Right cardiac atrium (tissue), 5 donors: ENCODE data around the gene OGFOD2. TPM values are rescaled to one million over a fixed set of nuclear protein-coding genes. Genes with fewer than 3 reads are reported as not detected.

Source experiments
- ATAC-seq, 2 donors: fragments of 200-7000 bp; cut with Tn5 transposase; one replicate each; pipeline versions ENCODE4 v1.8.0 to v1.9.1; 2020; ENCODE audit warnings: moderate library complexity in 2 of 2, mild to moderate bottlenecking in 1 of 2
- DNase-seq, 3 donors: peaks; one replicate each; pipeline ENCODE4 v3.0.0-alpha.2; 2020
- H3K27ac ChIP-seq: one replicate; pipeline ENCODE4 v1.5.1; 2013; ENCODE audit warnings: mild to moderate bottlenecking, low read length, control low read depth, moderate library complexity
- H3K27me3 ChIP-seq: one replicate; pipeline ENCODE4 v1.6.1; 2013; ENCODE audit not compliant: control insufficient read depth, insufficient read depth
- H3K4me1 ChIP-seq: one replicate; pipeline ENCODE4 v1.6.1; 2013; ENCODE audit warnings: low read length; ENCODE audit not compliant: control insufficient read depth, insufficient read depth
- H3K4me3 ChIP-seq: one replicate; pipeline ENCODE4 v1.5.1; 2013; ENCODE audit warnings: low read length, control low read depth
- H3K9me3 ChIP-seq: one replicate; pipeline ENCODE4 v1.6.1; 2013; ENCODE audit warnings: low read length; ENCODE audit not compliant: control insufficient read depth
- WGBS: extraction: QIAGEN DNeasy Blood & Tissue Kit; methylation state at CpG from one replicate; pipeline ENCODE4 v1.1.7; 2013; 5-methylcytosine and 5-hydroxymethylcytosine counted together
- intact Hi-C, 4 donors: fragments of 100-400 bp; cut with DNase I; formaldehyde crosslinking; loops; one replicate each; pipeline versions ENCODE4 v1.11.0 to v1.14.0; 2022 to 2023
- polyA plus RNA-seq: library from polyadenylated mRNA; stranded (reverse); fragments of 200-250 nt; gene quantifications from one replicate; pipeline ENCODE4 v1.2.3, GENCODE V29; 2013
- total RNA-seq, 4 donors: library from RNA; stranded (reverse); fragmentation: NEBNext Ultra II Directional; extraction: Animal tissue kit (Norgen Biotek cat#: 25700); gene quantifications; one replicate each; pipeline ENCODE4 v1.2.1, GENCODE V29; 2021
- donor health status: healthy with polysubstance abuse.
- donor health status: DM: no; HTN: yes; CAD: no.
- donor health status: DM: no; HTN: no; CAD: no.
- donor health status: DM: no; HTN: yes; CAD: no; lungs with severe emphysema.
- donor health status: DM: yes; HTN: yes; CAD: no.

Gene OGFOD2
- total and polyA plus RNA-seq, 5 donors: 9.6 to 17.8 (median 14.6) TPM

GRCh38 chr12:122965321-122965751, 9.7 kb upstream of the OGFOD2 start:
- no peak overlapping the region for H3K27ac ChIP-seq
- ATAC-seq (peak in 1 of 2 donors; percentile 4), DNase-seq (no peak)
- H3K9me3 ChIP-seq: no peaks in the 10 kb centered on the region
- intact Hi-C loops: no loop called here
- peak overlapping the region; percentile 56 for H3K4me3 ChIP-seq
- WGBS: 44% methylated on average over 12 of the region's 12 CpGs
- no peaks in the 10 kb centered on the region for H3K27me3 ChIP-seq
- H3K4me1 ChIP-seq: peaks cover 2% of the 10 kb centered on the region

DNA sequence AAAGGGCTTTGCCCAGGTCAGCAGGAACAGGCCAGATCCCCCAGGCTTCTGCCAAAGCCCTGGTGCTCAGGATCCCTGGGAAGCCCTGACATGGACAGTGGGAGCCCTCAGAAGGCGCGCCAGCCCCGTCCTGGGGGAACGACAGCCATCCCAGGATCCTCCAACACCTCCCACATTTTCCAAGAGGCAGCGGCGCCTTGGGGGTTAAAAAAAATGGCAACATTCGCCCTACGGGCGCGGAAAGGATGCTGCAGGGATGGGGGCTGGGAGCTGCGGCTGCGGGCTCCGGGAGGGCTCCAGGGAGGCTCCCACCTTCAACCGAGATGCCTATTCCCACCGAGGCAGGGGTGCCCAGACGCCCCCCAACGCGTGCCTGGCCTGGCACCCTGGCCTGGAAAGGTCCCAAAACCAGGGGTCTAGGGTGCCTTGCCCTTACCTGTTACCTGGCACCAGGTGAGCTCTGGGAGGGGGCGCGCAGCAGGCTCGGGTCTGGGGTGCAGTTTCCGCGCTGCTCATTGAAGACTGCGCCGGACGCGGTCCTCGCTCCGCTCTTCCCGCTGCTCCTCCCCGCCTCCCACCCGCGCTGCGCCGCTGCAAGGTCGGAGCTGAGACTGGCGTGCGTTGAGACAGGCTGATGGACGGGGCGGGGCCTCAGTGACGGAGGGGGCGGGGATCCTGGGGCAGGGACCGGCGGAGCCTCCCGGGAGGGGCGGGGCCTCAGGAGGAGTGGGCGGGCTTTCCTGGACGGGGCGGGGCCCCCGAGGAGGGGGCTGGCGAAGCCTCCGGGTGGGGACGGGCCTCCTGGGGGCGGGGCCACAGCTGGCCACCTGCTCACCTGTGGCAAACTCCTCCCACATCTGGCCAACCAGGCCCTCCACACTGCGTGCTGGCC, 8.9 kb upstream of the OGFOD2 start, which contains the start of gene ABCB9:
Gene ABCB9 (minus strand): TSS at position 613 of the 892 bp plus-strand sequence. CDS start 6,228 bp downstream, outside the sequence.
- no peaks in the 10 kb centered on the region for H3K9me3 ChIP-seq
- H3K4me1 ChIP-seq: peaks cover 2% of the 10 kb centered on the region
- H3K27ac ChIP-seq: peak within 1 kb of the TSS; percentile 13
- H3K27me3 ChIP-seq: no peaks in the 10 kb centered on the region
- peak within 1 kb of the TSS; percentile 56 for H3K4me3 ChIP-seq
- intact Hi-C loops: no loop called here
- ATAC-seq: peak; percentile 96
- 2% methylated on average over 55 of the region's 55 CpGs for WGBS
- peak; percentile 94 to 98 (median 97) for DNase-seq

- WGBS: 53% methylated on average over 15 of the region's 15 CpGs
- no peak for ATAC-seq
- no peak overlapping the region for H3K4me3 ChIP-seq
- H3K9me3 ChIP-seq: no peaks in the 10 kb centered on the region
- peaks cover 2% of the 10 kb centered on the region for H3K4me1 ChIP-seq
- no peak for DNase-seq
- no peaks in the 10 kb centered on the region for H3K27me3 ChIP-seq
- H3K27ac ChIP-seq: no peak overlapping the region
- intact Hi-C loops: no loop called here
Observed at GRCh38 chr12:122966743-122967550, 8.1 kb upstream of the OGFOD2 start.

DNA sequence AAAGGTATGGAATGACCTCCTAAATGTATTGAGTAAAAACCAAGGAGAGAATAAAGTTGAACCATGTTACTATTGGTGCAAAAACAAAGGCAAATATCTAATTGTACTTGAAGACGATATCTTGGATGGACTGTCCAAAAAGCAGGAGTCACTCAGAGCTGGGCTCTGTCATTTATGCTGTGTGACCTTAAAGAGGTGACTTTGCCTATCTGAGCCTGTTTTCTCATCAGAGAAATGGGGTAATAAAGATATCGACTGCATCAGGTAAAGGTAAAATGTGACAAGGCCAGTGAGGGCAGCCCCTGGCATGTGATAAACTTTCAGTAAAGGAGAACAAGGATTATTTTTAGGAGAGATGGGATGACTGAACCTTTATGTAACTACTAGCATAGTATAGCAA, 6.9 kb upstream of the OGFOD2 start:
- intact Hi-C loops: no loop called here

DNA sequence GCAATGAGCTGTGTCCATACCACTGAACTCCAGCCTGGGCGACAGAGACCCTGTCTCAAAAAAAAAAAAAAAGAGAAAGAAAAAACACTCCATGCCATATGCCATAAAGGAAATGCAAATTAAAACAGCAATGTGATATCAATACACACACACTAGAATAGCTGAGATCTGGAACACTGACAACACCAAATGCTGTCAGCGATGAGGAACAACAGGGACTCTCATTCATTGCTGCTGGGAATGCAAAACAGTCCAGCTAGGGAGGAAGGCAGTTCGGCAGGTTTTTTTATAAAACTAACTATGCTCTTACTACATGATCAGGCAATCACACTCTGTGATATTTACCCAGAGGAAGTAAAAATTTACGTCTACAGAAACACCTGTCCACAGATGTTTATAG, 5.4 kb upstream of the OGFOD2 start:
- Histone ChIP-seq H3K27me3 (no peaks in the 10 kb centered on the region), H3K4me3 (no peak overlapping the region), H3K9me3 (no peaks in the 10 kb centered on the region), H3K27ac (no peak overlapping the region), H3K4me1 (peaks cover 2% of the 10 kb centered on the region)
- no peak for DNase-seq
- ATAC-seq: no peak
- 51% methylated on average over 4 of the region's 4 CpGs for WGBS
- intact Hi-C loops: no loop called here

More for the DNA sequence above, 6.9 kb upstream of the OGFOD2 start:
- Histone ChIP-seq H3K9me3 (no peaks in the 10 kb centered on the region), H3K27me3 (no peaks in the 10 kb centered on the region), H3K4me1 (peaks cover 2% of the 10 kb centered on the region), H3K27ac (no peak overlapping the region), H3K4me3 (no peak overlapping the region)
- ATAC-seq: no peak
- WGBS: 83% methylated on average over 2 of the region's 2 CpGs
- no peak for DNase-seq

GRCh38 chr12:122974274-122974891, 661 bp upstream of the OGFOD2 start:
- Histone ChIP-seq H3K27me3 (no peaks in the 10 kb centered on the region), H3K4me3 (peak overlapping the region; percentile 87), H3K4me1 (no peaks in the 10 kb centered on the region), H3K27ac (peak overlapping the region; percentile 91), H3K9me3 (no peaks in the 10 kb centered on the region)
- ATAC-seq: peak; percentile 95 to 96
- under 1% methylated on average over 32 of the region's 32 CpGs for WGBS
- intact Hi-C loops: no loop called here
- peak; percentile 98 to 99 (median 99) for DNase-seq

DNA sequence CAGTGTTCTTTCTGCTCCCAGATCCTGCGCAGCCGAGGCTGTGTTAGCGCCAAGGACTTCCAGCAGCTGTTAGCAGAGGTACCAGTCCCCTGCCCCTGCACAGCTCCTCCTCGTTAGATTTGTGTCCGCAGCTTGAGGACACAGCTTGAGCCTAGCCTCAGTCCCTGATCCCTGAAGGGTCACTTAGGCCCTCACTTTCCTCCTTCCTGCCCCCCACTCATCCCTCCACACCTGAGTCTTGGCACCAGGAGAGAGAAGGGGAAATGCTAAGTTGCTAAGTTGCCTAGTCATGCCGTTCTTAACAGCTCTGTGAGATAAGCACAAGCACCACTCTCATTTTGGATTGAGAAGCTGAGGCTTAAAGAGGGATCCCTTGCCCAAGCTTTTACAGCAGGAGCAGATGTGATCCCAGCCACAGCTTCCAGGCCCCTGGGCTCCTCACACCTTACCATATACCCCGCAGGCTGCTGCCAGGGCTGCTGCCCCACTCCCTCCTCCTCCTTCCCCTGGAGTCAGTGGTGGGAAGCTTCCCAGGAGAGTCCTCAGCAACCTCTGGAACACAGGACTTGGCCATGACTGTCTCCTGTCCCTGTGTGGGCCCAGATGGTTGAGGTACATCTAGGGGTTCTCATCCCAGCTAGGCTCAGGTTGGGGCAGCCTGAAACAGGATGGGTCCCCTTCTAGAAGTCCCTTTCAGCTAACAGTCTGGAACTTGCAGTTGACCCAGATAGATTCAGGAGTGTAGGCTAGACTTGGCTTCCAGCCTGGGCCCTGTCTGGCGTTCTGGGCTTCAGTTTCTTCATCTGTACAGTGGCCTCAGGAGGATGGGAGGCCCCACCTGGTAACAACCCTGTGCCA, 975 bp downstream of the OGFOD2 start:
- Histone ChIP-seq H3K27me3 (no peaks in the 10 kb centered on the region), H3K4me3 (peak overlapping the region; percentile 76), H3K9me3 (no peaks in the 10 kb centered on the region), H3K27ac (peak overlapping the region; percentile 61), H3K4me1 (no peaks in the 10 kb centered on the region)
- 5% methylated on average over 8 of the region's 8 CpGs for WGBS
- intact Hi-C loops: loop anchor here in 1 of 4 donors (5.0 kb wide), 1 partner anchor 256 kb away; the partner anchor contains the start of genes MPHOSPH9 and MTRFR
- ATAC-seq (no peak), DNase-seq (peak in 1 of 3 donors; percentile 55)

- intact Hi-C loops: loop anchor here in 1 of 4 donors (5.0 kb wide), 1 partner anchor 256 kb away; the partner anchor contains the start of genes MPHOSPH9 and MTRFR
- WGBS: 85% methylated on average over 15 of the region's 15 CpGs
- Histone ChIP-seq H3K27ac (no peak overlapping the region), H3K4me1 (peaks cover under 1% of the 10 kb centered on the region), H3K27me3 (no peaks in the 10 kb centered on the region), H3K4me3 (no peak overlapping the region), H3K9me3 (no peaks in the 10 kb centered on the region)
- ATAC-seq (no peak), DNase-seq (peak in 1 of 3 donors; percentile 62)
Observed at GRCh38 chr12:122976648-122976975, 1.6 kb downstream of the OGFOD2 start.

DNA sequence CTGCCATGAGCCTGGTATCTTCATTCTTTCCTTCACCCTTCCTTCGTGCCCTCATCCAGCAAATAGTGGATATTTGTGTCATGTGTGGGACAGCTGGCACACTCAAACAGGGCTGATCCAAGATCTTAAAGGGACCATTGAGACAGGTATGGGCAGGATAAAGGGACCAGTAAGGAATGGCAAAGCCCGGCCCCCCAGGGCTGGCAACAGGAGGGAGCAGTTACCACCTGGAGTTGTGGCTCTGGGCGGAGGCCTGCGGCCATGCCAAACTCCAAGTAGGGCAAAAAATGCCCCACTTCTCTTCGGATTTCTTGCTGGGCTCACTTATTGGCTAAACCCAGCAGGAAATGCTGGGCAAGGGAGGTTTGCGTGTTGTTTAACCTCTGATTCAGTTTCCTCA, 2.1 kb downstream of the OGFOD2 start:
- Histone ChIP-seq H3K27me3 (no peaks in the 10 kb centered on the region), H3K4me1 (peaks cover 4% of the 10 kb centered on the region), H3K9me3 (no peaks in the 10 kb centered on the region), H3K27ac (no peak overlapping the region), H3K4me3 (no peak overlapping the region)
- ATAC-seq: no peak
- intact Hi-C loops: loop anchor here in 1 of 4 donors (5.0 kb wide), 1 partner anchor 255 kb away; the partner anchor contains the start of genes MPHOSPH9 and MTRFR
- peak in 1 of 3 donors; percentile 30 for DNase-seq
- WGBS: 87% methylated on average over 6 of the region's 6 CpGs
